K562 (cell line): ENCODE measurements around the gene MCEE. TPM values are rescaled to one million over a fixed set of nuclear protein-coding genes. Genes with fewer than 3 reads are reported as not detected.

Experiments
- CBX5 ChIP-seq: IDR thresholded peaks from 2 replicates; pipeline ENCODE4 v1.6.1; 2014; ENCODE audit warnings: low read depth, borderline replicate concordance
- ETV1 ChIP-seq: fragments of 450-650 bp; conservative IDR thresholded peaks from 2 replicates; pipeline ENCODE4 v1.6.1; 2016; ENCODE audit warnings: missing genetic modification characterization, control low read depth, low read depth, missing compliant biosample characterization
- HDAC8 ChIP-seq: fragments of 450-650 bp; IDR thresholded peaks from 2 replicates; pipeline ENCODE4 v1.6.1; 2016; ENCODE audit warnings: mild to moderate bottlenecking, missing genetic modification characterization, moderate library complexity, missing compliant biosample characterization
- HLTF ChIP-seq: fragments of 450-650 bp; IDR thresholded peaks from 2 replicates; pipeline ENCODE4 v1.6.1; 2016
- MTA3 ChIP-seq: fragments of 450-650 bp; formaldehyde crosslinking; IDR thresholded peaks from 2 replicates; pipeline ENCODE4 v1.6.1; 2017; ENCODE audit warnings: mild to moderate bottlenecking, borderline replicate concordance
- NEUROD1 ChIP-seq: fragments of 150-350 bp; IDR thresholded peaks from 2 replicates; pipeline ENCODE4 v1.6.1; 2014; ENCODE audit warnings: borderline replicate concordance, low read length, low read depth; ENCODE audit not compliant: partially characterized antibody
- RAD21 ChIP-seq, 2 experiments: fragments of 250-450 bp in 1 of 2; fragments of 450-650 bp in 1 of 2; sonication (Bioruptor Pico) in 1 of 2; formaldehyde crosslinking in 1 of 2; IDR thresholded peaks in 1 of 2; conservative IDR thresholded peaks in 1 of 2; 2 replicates each; pipeline versions ENCODE4 v1.4.0 to v1.8.0; 2020 to 2022; ENCODE audit warnings: mild to moderate bottlenecking in 2 of 2, moderate library complexity in 1 of 2
- RAD51 ChIP-seq: fragments of 450-650 bp; IDR thresholded peaks from 2 replicates; pipeline ENCODE4 v1.7.1; 2016; ENCODE audit warnings: low read depth, mild to moderate bottlenecking, borderline replicate concordance
- RNF2 ChIP-seq: sonication (generic); IDR thresholded peaks from 2 replicates; pipeline ENCODE4 v1.6.1; 2016
- RNF219 ChIP-seq: fragments of 250-450 bp; sonication (Bioruptor Pico); IDR thresholded peaks from 2 replicates; pipeline ENCODE4 v1.5.0; 2022; ENCODE audit warnings: mild to moderate bottlenecking
- SMARCA4 ChIP-seq: fragments of 450-650 bp; IDR thresholded peaks from 2 replicates; pipeline ENCODE4 v1.6.1; 2016
- SMC3 ChIP-seq: conservative IDR thresholded peaks from 2 replicates; pipeline ENCODE4 v1.6.1; 2011; ENCODE audit warnings: low read depth, low read length, improper control_type of control experiment; ENCODE audit not compliant: insufficient read depth
- SOX6 ChIP-seq: fragments of 450-650 bp; IDR thresholded peaks from 2 replicates; pipeline ENCODE4 v1.6.1; 2014; ENCODE audit warnings: mild to moderate bottlenecking
- SRSF3 ChIP-seq: fragments of 200-400 bp; formaldehyde crosslinking; IDR thresholded peaks from 2 replicates; pipeline ENCODE4 v1.6.1; 2016; ENCODE audit warnings: mild to moderate bottlenecking, low read length, moderate library complexity; ENCODE audit not compliant: insufficient read depth
- TCF15 ChIP-seq: fragments of 250-450 bp; sonication (Bioruptor Pico); IDR thresholded peaks from 2 replicates; pipeline ENCODE4 v1.8.0; 2022; ENCODE audit warnings: moderate library complexity, mild to moderate bottlenecking, inconsistent platforms
- TFAM ChIP-seq: fragments of 250-450 bp; sonication (Bioruptor Pico); conservative IDR thresholded peaks from 2 replicates; pipeline ENCODE4 v1.5.0; 2021; ENCODE audit warnings: mild to moderate bottlenecking, moderate library complexity
- YY1 ChIP-seq, 3 experiments: IDR thresholded peaks; 2 replicates each; pipeline ENCODE4 v1.6.1; 2011; ENCODE audit warnings: low read length in 2 of 3, mild to moderate bottlenecking in 2 of 3, moderate library complexity in 2 of 3, borderline replicate concordance in 1 of 3, control low read depth in 1 of 3, low read depth in 1 of 3; ENCODE audit not compliant: insufficient read depth in 3 of 3, insufficient replicate concordance in 2 of 3, control insufficient read depth in 1 of 3, insufficient read length in 1 of 3; ENCODE audit errors: extremely low read depth in 1 of 3
- ZKSCAN3 ChIP-seq: fragments of 250-450 bp; sonication (Bioruptor Pico); IDR thresholded peaks from 2 replicates; pipeline ENCODE4 v1.4.0; 2020
- ZNF507 ChIP-seq: conservative IDR thresholded peaks from 2 replicates; pipeline ENCODE4 v1.6.1; 2017; ENCODE audit warnings: missing genetic modification characterization, missing compliant biosample characterization
- ZNF639 ChIP-seq, 2 experiments: fragments of 200-800 bp in 1 of 2; sonication (Bioruptor generic) in 1 of 2; sonication (generic) in 1 of 2; formaldehyde crosslinking in 1 of 2; IDR thresholded peaks in 1 of 2; conservative IDR thresholded peaks in 1 of 2; 2 replicates each; pipeline versions ENCODE4 v1.5.0 to v1.6.1; 2016 to 2020; ENCODE audit warnings: missing compliant biosample characterization in 1 of 2, missing genetic modification characterization in 1 of 2, missing genetic modification reagents in 1 of 2
- polyA plus RNA-seq, 8 experiments: library from polyadenylated mRNA; depleted of rRNA in 4 of 8; stranded (reverse) in 5 of 8; unstranded in 3 of 8; fragments of >200 nt; fragmentation: Nextera tagmentation in 2 of 8; fragmentation: Illumina TruSeq in 1 of 8; extraction: Ambion mirVana in 2 of 8; extraction: Trizol in 1 of 8; gene quantifications; 2 replicates each; pipeline versions ENCODE4 v1.2.1 to v1.2.3, GENCODE V29; 2011 to 2014; ENCODE audit warnings: inconsistent platforms in 1 of 8, missing spikeins in 1 of 8
- total RNA-seq, 7 experiments: library from RNA; depleted of rRNA in 6 of 7; stranded (reverse); fragments of >200 nt in 6 of 7; fragmentation: Illumina TruSeq in 2 of 7; extraction: Trizol in 2 of 7; gene quantifications; 2 replicates each; pipeline versions ENCODE4 v1.2.1 to v1.2.3, GENCODE V29; 2011 to 2021; ENCODE audit warnings: low replicate concordance in 1 of 7
- TF ChIP-seq, protein P1 (sequence below), 3 experiments: IDR thresholded peaks in 2 of 3; conservative IDR thresholded peaks in 1 of 3; 2 replicates each; pipeline ENCODE4 v1.5.1; 2011 to 2012; ENCODE audit warnings: low read length in 3 of 3, mild to moderate bottlenecking in 3 of 3, control low read depth in 2 of 3, improper control_type of control experiment in 1 of 3, inconsistent platforms in 1 of 3, low read depth in 1 of 3, mixed read lengths in 1 of 3, moderate library complexity in 1 of 3; ENCODE audit not compliant: insufficient read depth in 2 of 3

The MCEE gene
- total and polyA plus RNA-seq, 9 of the 15 experiments (the other 6 are each of a cell fraction or from before 2014, with no cell fraction given) = 15.6 to 49.1 (median 24.5) TPM

DNA sequence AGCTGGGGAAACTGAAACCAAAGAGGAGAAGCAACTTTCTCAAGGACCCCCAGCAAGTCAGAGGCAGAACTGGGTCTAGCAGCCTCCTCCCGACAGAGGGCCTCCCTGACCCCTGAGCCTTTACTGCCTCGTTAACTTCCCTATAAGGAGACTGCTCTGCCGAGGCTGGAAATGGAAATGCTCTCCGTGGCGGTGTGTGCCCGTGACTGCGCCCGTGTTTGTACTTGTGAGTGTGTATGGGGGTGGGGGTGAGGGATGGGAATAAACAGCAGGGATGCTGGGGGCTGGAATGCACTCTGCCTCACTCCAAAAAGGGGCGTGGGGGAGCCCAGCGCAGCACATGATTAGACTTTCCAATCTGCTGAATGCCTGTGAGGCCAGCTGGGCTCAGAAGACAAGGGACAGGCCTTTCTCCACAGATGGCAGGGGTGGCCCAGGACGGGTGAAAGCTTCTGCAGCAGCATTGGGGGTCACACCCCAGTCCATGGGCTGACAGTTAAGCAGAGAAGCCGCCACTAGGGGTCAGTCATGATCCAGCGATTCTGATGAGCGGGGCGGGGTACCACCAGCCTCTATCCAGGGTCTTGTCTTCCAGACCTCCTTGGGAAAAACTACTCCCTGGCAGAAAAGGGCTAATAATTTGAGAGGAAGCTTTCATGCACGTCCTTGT, 27.2 kb upstream of the MCEE start (continued):
- no peak for TF ChIP-seq RNF219 (CRISPR knock-in tag)
- TF ChIP-seq RAD21 (CRISPR knock-in tag; conservative IDR thresholded peaks at IDR 0.05 in 1 of 2, IDR thresholded peaks at IDR 0.05 in 1 of 2) = peak; percentile 33 to 80; a peak in 3 of 4 replicates
- no peak for TF ChIP-seq HDAC8 (tag)
- no peak for TF ChIP-seq HLTF
- no peak for TF ChIP-seq CBX5
- TF ChIP-seq, protein P1, sequence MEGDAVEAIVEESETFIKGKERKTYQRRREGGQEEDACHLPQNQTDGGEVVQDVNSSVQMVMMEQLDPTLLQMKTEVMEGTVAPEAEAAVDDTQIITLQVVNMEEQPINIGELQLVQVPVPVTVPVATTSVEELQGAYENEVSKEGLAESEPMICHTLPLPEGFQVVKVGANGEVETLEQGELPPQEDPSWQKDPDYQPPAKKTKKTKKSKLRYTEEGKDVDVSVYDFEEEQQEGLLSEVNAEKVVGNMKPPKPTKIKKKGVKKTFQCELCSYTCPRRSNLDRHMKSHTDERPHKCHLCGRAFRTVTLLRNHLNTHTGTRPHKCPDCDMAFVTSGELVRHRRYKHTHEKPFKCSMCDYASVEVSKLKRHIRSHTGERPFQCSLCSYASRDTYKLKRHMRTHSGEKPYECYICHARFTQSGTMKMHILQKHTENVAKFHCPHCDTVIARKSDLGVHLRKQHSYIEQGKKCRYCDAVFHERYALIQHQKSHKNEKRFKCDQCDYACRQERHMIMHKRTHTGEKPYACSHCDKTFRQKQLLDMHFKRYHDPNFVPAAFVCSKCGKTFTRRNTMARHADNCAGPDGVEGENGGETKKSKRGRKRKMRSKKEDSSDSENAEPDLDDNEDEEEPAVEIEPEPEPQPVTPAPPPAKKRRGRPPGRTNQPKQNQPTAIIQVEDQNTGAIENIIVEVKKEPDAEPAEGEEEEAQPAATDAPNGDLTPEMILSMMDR (IDR thresholded peaks at IDR 0.05 in 2 of 3, conservative IDR thresholded peaks at IDR 0.05 in 1 of 3; ENCODE audit: insufficient read depth in 2 of 3, low read depth in 1 of 3, low read length in 3 of 3) = peak; percentile 71 to 76 (median 74)
- TF ChIP-seq TFAM (CRISPR knock-in tag) = no peak
- TF ChIP-seq SMARCA4 = no peak
- TF ChIP-seq ZKSCAN3 (CRISPR knock-in tag) = no peak
- TF ChIP-seq NEUROD1 = no peak
- no peak for TF ChIP-seq ETV1 (tag)
- no peak for TF ChIP-seq TCF15
- no peak for TF ChIP-seq SOX6
- TF ChIP-seq ZNF639 (CRISPR knock-in tag; conservative IDR thresholded peaks at IDR 0.05 in 1 of 2, IDR thresholded peaks at IDR 0.05 in 1 of 2) = no peak
- TF ChIP-seq RAD51 = no peak
- no peak for TF ChIP-seq ZNF507 (tag)
- no peak for TF ChIP-seq SRSF3
- no peak for TF ChIP-seq MTA3
- no peak for TF ChIP-seq RNF2
- TF ChIP-seq YY1 (IDR thresholded peaks at IDR 0.05; ENCODE audit: borderline replicate concordance in 1 of 3, control insufficient read depth in 1 of 3, extremely low read depth in 1 of 3, insufficient read depth in 3 of 3, insufficient read length in 1 of 3, insufficient replicate concordance in 2 of 3, low read depth in 1 of 3, low read length in 2 of 3) = no peak
- peak; percentile 42 for TF ChIP-seq SMC3
